GM12878 (cell line): ENCODE results near the gene ATN1. TPM values are rescaled to one million over a fixed set of nuclear protein-coding genes. Genes with fewer than 3 reads are reported as not detected.

Experiments
- BACH1 ChIP-seq: fragments of 450-650 bp; IDR thresholded peaks from 2 replicates; pipeline ENCODE4 v1.6.1; 2017; ENCODE audit warnings: mild to moderate bottlenecking, borderline replicate concordance
- CEBPB ChIP-seq, 2 experiments: fragments of 150-350 bp in 1 of 2; IDR thresholded peaks; 2 replicates each; pipeline ENCODE4 v1.6.1; 2012 to 2014; ENCODE audit warnings: low read depth in 2 of 2, low read length in 2 of 2, borderline replicate concordance in 1 of 2, inconsistent platforms in 1 of 2
- CHD4 ChIP-seq: fragments of 200-600 bp; sonication (generic); IDR thresholded peaks from 2 replicates; pipeline ENCODE4 v1.6.1; 2016; ENCODE audit warnings: mild to moderate bottlenecking
- EED ChIP-seq: sonication (generic); IDR thresholded peaks from 2 replicates; pipeline ENCODE4 v1.6.1; 2016; ENCODE audit warnings: antibody characterized with exemption, low read depth
- MYC ChIP-seq: IDR thresholded peaks from 2 replicates; pipeline ENCODE4 v1.6.1; 2011; ENCODE audit warnings: mild to moderate bottlenecking, low read length, moderate library complexity, inconsistent platforms; ENCODE audit not compliant: insufficient read depth, insufficient replicate concordance, insufficient read length, severe bottlenecking
- NFYA ChIP-seq: IDR thresholded peaks from 2 replicates; pipeline ENCODE4 v1.6.1; 2011; ENCODE audit warnings: low read depth, mild to moderate bottlenecking, low read length, improper control_type of control experiment, borderline replicate concordance
- NFYB ChIP-seq: IDR thresholded peaks from 2 replicates; pipeline ENCODE4 v1.6.1; 2011; ENCODE audit warnings: low read depth, mild to moderate bottlenecking, low read length, improper control_type of control experiment, moderate library complexity; ENCODE audit not compliant: insufficient read depth
- SMARCA5 ChIP-seq: fragments of 450-650 bp; IDR thresholded peaks from 2 replicates; pipeline ENCODE4 v1.6.1; 2017; ENCODE audit warnings: mild to moderate bottlenecking
- SPI1 ChIP-seq: IDR thresholded peaks from 2 replicates; pipeline ENCODE4 v1.6.1; 2011; ENCODE audit warnings: low read depth, mild to moderate bottlenecking, low read length, moderate library complexity, borderline replicate concordance; ENCODE audit not compliant: insufficient read depth
- YY1 ChIP-seq: IDR thresholded peaks from 2 replicates; pipeline ENCODE4 v1.6.1; 2011; ENCODE audit warnings: low read depth, mild to moderate bottlenecking, low read length
- polyA plus RNA-seq, 11 experiments: library from polyadenylated mRNA; depleted of rRNA in 4 of 11; unstranded in 6 of 11; stranded (reverse) in 5 of 11; fragments of >200 nt; fragmentation: Nextera tagmentation in 4 of 11; fragmentation: Illumina TruSeq in 1 of 11; extraction: Ambion mirVana in 4 of 11; extraction: Trizol in 1 of 11; gene quantifications; 1 replicate in 1 of 11; 2 replicates in 10 of 11; pipeline versions ENCODE4 v1.2.1 to v1.2.3, GENCODE V29; 2011 to 2016; ENCODE audit warnings: inconsistent platforms in 2 of 11, missing spikeins in 2 of 11, low read depth in 1 of 11
- total RNA-seq, 4 experiments: library from RNA; depleted of rRNA in 3 of 4; stranded (reverse); fragments of >200 nt in 3 of 4; fragmentation: Illumina TruSeq in 1 of 4; extraction: Trizol in 1 of 4; gene quantifications; 2 replicates each; pipeline versions ENCODE4 v1.2.1 to v1.2.3, GENCODE V29; 2013 to 2021
- TF ChIP-seq, protein P1 (sequence below): fragments of 150-350 bp; IDR thresholded peaks from 2 replicates; pipeline ENCODE4 v1.6.1; 2016; ENCODE audit warnings: low read depth, low read length
- TF ChIP-seq, protein P2 (sequence below): IDR thresholded peaks from 2 replicates; pipeline ENCODE4 v1.6.1; 2012; ENCODE audit warnings: low read depth, low read length, improper control_type of control experiment

ATN1 gene
- total and polyA plus RNA-seq, 10 of the 15 experiments (the other 5 are each of a cell fraction or from before 2014, with no cell fraction given): 0.08 to 44.5 (median 5.0) TPM

- no peak for TF ChIP-seq CHD4
- TF ChIP-seq EED: peak; percentile 56; the same call in 1 of the 2 replicates
- TF ChIP-seq, protein P1, sequence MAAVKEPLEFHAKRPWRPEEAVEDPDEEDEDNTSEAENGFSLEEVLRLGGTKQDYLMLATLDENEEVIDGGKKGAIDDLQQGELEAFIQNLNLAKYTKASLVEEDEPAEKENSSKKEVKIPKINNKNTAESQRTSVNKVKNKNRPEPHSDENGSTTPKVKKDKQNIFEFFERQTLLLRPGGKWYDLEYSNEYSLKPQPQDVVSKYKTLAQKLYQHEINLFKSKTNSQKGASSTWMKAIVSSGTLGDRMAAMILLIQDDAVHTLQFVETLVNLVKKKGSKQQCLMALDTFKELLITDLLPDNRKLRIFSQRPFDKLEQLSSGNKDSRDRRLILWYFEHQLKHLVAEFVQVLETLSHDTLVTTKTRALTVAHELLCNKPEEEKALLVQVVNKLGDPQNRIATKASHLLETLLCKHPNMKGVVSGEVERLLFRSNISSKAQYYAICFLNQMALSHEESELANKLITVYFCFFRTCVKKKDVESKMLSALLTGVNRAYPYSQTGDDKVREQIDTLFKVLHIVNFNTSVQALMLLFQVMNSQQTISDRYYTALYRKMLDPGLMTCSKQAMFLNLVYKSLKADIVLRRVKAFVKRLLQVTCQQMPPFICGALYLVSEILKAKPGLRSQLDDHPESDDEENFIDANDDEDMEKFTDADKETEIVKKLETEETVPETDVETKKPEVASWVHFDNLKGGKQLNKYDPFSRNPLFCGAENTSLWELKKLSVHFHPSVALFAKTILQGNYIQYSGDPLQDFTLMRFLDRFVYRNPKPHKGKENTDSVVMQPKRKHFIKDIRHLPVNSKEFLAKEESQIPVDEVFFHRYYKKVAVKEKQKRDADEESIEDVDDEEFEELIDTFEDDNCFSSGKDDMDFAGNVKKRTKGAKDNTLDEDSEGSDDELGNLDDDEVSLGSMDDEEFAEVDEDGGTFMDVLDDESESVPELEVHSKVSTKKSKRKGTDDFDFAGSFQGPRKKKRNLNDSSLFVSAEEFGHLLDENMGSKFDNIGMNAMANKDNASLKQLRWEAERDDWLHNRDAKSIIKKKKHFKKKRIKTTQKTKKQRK: no peak
- peak; percentile 44 for TF ChIP-seq MYC
- no peak for TF ChIP-seq NFYA
- TF ChIP-seq CEBPB (IDR thresholded peaks at IDR 0.05; ENCODE audit: borderline replicate concordance in 1 of 2, low read depth in 2 of 2, low read length in 2 of 2): no peak
- no peak; the same call in 1 of the 2 replicates for TF ChIP-seq SPI1
- TF ChIP-seq NFYB: no peak
- peak; percentile 88 for TF ChIP-seq BACH1
- TF ChIP-seq, protein P2, sequence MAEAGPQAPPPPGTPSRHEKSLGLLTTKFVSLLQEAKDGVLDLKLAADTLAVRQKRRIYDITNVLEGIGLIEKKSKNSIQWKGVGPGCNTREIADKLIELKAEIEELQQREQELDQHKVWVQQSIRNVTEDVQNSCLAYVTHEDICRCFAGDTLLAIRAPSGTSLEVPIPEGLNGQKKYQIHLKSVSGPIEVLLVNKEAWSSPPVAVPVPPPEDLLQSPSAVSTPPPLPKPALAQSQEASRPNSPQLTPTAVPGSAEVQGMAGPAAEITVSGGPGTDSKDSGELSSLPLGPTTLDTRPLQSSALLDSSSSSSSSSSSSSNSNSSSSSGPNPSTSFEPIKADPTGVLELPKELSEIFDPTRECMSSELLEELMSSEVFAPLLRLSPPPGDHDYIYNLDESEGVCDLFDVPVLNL: peak; percentile 72; the same call in 1 of the 2 replicates
- TF ChIP-seq YY1: peak; percentile 84
- 0 out of 2 replicates have a peak, but pooled peaks have one; percentile 36 for TF ChIP-seq SMARCA5
- TF ChIP-seq, all 136 proteins: peak for 60
Observed at GRCh38 chr12:6937481-6938352, 10.0 kb downstream of the ATN1 start (continued).
